Upper lobe of left lung (tissue), 6 donors: ENCODE measurements around the gene GFOD1. TPM values are rescaled to one million over a fixed set of nuclear protein-coding genes. Genes with fewer than 3 reads are reported as not detected.

Source experiments
- ATAC-seq, 2 donors: fragments of 200-7000 bp; cut with Tn5 transposase; one replicate each; pipeline ENCODE4 v1.9.1; 2022; ENCODE audit warnings: mild to moderate bottlenecking in 2 of 2, moderate library complexity in 2 of 2; ENCODE audit not compliant: low FRiP score in 2 of 2
- DNase-seq, 2 donors: peaks; one replicate each; pipeline ENCODE4 v3.0.0-alpha.2; 2019 to 2020
- H3K27ac ChIP-seq, 4 donors: fragments of 200-600 bp; sonication (generic); one replicate each; pipeline ENCODE4 v1.5.1; 2016 to 2019
- H3K27me3 ChIP-seq, 4 donors: fragments of 200-600 bp; sonication (generic); one replicate each; pipeline ENCODE4 v1.5.1; 2017 to 2019
- H3K36me3 ChIP-seq, 4 donors: fragments of 200-600 bp; sonication (generic); one replicate each; pipeline ENCODE4 v1.5.1; 2016 to 2019
- H3K4me1 ChIP-seq, 4 donors: fragments of 200-600 bp; sonication (generic); one replicate each; pipeline ENCODE4 v1.5.1; 2018 to 2019
- H3K4me3 ChIP-seq, 4 donors: fragments of 200-600 bp; sonication (generic); one replicate each; pipeline ENCODE4 v1.5.1; 2017 to 2019; ENCODE audit warnings: mild to moderate bottlenecking in 2 of 4, moderate library complexity in 1 of 4
- H3K9me3 ChIP-seq, 4 donors: fragments of 200-600 bp; sonication (generic); one replicate each; pipeline ENCODE4 v1.5.1; 2018 to 2019
- CTCF ChIP-seq, 6 experiments: fragments of 450-650 bp in 4 of 6; fragments of 200-600 bp in 2 of 6; sonication (generic) in 2 of 6; IDR thresholded peaks; one replicate each; pipeline ENCODE4 v1.5.1; 2016 to 2019; ENCODE audit warnings: antibody characterized with exemption in 6 of 6
- EP300 ChIP-seq, 4 donors: sonication (generic); formaldehyde crosslinking; IDR thresholded peaks; one replicate each; pipeline ENCODE4 v1.5.1; 2017; ENCODE audit warnings: antibody characterized with exemption in 4 of 4, control low read depth in 2 of 4
- POLR2A ChIP-seq, 4 donors: fragments of 450-650 bp; IDR thresholded peaks; one replicate each; pipeline ENCODE4 v1.5.1; 2016 to 2017; ENCODE audit warnings: antibody characterized with exemption in 4 of 4, mild to moderate bottlenecking in 2 of 4
- POLR2AphosphoS5 ChIP-seq, 2 donors: sonication (generic); formaldehyde crosslinking; IDR thresholded peaks; one replicate each; pipeline ENCODE4 v1.5.1; 2017; ENCODE audit warnings: antibody characterized with exemption in 2 of 2
- whole genome bisulfite sequencing, 2 donors: methylation state at CpG; one replicate each; pipeline ENCODE4 v1.1.5; 2017 to 2018; 5-methylcytosine and 5-hydroxymethylcytosine counted together
- total RNA-seq, 6 donors: library from RNA; depleted of rRNA in 4 of 6; stranded (reverse); fragments of >200 nt in 4 of 6; gene quantifications; one replicate each; pipeline versions ENCODE4 v1.1.0 to v1.2.1, GENCODE V29; 2016 to 2021
- donor health status: DM: no; HTN: no; CAD: no; lungs with moderate emphysema.
- donor health status: DM: no; HTN: yes; CAD: no; lungs with severe emphysema.

The GFOD1 gene
- total RNA-seq, 6 donors from 2014 or later = 22.8 to 37.7 (median 25.8) TPM

GRCh38 chr6:13495818-13496217 is 8.4 kb upstream of the GFOD1 start:
- Histone ChIP-seq H3K4me3 (no peak overlapping the region), H3K4me1 (peaks cover 0 to 4% (median 1%) of the 10 kb centered on the region in 4 donors), H3K36me3 (no peaks in the 10 kb centered on the region), H3K27me3 (no peaks in the 10 kb centered on the region), H3K27ac (no peak overlapping the region), H3K9me3 (no peaks in the 10 kb centered on the region)
- ATAC-seq (no peak), DNase-seq (no peak)
- TF ChIP-seq POLR2A (IDR thresholded peaks at IDR 0.05) = no peak
- no peak for TF ChIP-seq EP300 (IDR thresholded peaks at IDR 0.05)
- TF ChIP-seq CTCF (IDR thresholded peaks at IDR 0.05) = no peak
- no peak for TF ChIP-seq POLR2AphosphoS5 (IDR thresholded peaks at IDR 0.05)
- WGBS, 2 donors = 91 to 93% methylated on average over 3 of the region's 3 CpGs

- Histone ChIP-seq H3K9me3 (no peaks in the 10 kb centered on the region), H3K36me3 (no peaks in the 10 kb centered on the region), H3K27me3 (no peaks in the 10 kb centered on the region), H3K4me1 (peaks cover 0 to 4% (median 1%) of the 10 kb centered on the region in 4 donors), H3K27ac (no peak overlapping the region), H3K4me3 (no peak overlapping the region)
- TF ChIP-seq POLR2A (IDR thresholded peaks at IDR 0.05) = no peak
- no peak for TF ChIP-seq CTCF (IDR thresholded peaks at IDR 0.05)
- no peak for TF ChIP-seq POLR2AphosphoS5 (IDR thresholded peaks at IDR 0.05)
- TF ChIP-seq EP300 (IDR thresholded peaks at IDR 0.05) = no peak
- WGBS, 2 donors = 82 to 89% methylated on average over 5 of the region's 5 CpGs
- ATAC-seq = no peak
- no peak for DNase-seq
Measured at GRCh38 chr6:13495112-13495776, 7.8 kb upstream of the GFOD1 start.

GRCh38 chr6:13494137-13494536 is 6.7 kb upstream of the GFOD1 start:
- no peaks in the 10 kb centered on the region for H3K9me3 ChIP-seq
- no peaks in the 10 kb centered on the region for H3K27me3 ChIP-seq
- TF ChIP-seq POLR2AphosphoS5 (IDR thresholded peaks at IDR 0.05) (no peak), EP300 (IDR thresholded peaks at IDR 0.05) (no peak), POLR2A (IDR thresholded peaks at IDR 0.05) (no peak), CTCF (IDR thresholded peaks at IDR 0.05) (no peak)
- ATAC-seq (no peak), DNase-seq (no peak)
- H3K4me1 ChIP-seq = peaks cover 0 to 4% (median 2%) of the 10 kb centered on the region in 4 donors
- no peak overlapping the region for H3K27ac ChIP-seq
- H3K36me3 ChIP-seq = no peaks in the 10 kb centered on the region
- H3K4me3 ChIP-seq = no peak overlapping the region
- WGBS, 2 donors = 50 to 77% methylated on average over 2 to 3 of the region's 3 CpGs

- WGBS, 2 donors = 94 to 96% methylated on average over 3 of the region's 3 CpGs
- DNase-seq = no peak
Measured at GRCh38 chr6:13493147-13493546, 5.7 kb upstream of the GFOD1 start.

More at GRCh38 chr6:13493147-13493546, 5.7 kb upstream of the GFOD1 start:
- Histone ChIP-seq H3K9me3 (no peaks in the 10 kb centered on the region), H3K4me3 (no peak overlapping the region), H3K36me3 (no peaks in the 10 kb centered on the region), H3K27me3 (no peaks in the 10 kb centered on the region), H3K27ac (no peak overlapping the region), H3K4me1 (peaks cover 6 to 10% (median 9%) of the 10 kb centered on the region in 4 donors)
- ATAC-seq = no peak
- TF ChIP-seq EP300 (IDR thresholded peaks at IDR 0.05) (no peak), POLR2A (IDR thresholded peaks at IDR 0.05) (no peak), POLR2AphosphoS5 (IDR thresholded peaks at IDR 0.05) (no peak), CTCF (IDR thresholded peaks at IDR 0.05) (no peak)
